ENCODE measurements around the gene RBBP8. TPM values are rescaled to one million over a fixed set of nuclear protein-coding genes. Genes with fewer than 3 reads are reported as not detected.
A peak's percentile ranks its signal among the peaks of the same experiment; 100 is the strongest.

RBBP8 gene
- total and polyA plus RNA-seq, 10 of the 15 experiments (the other 5 are each of a cell fraction or from before 2014, with no cell fraction given) = 46.2 to 82.3 (median 68.7) TPM

GRCh38 chr18:22943847-22944246, 10.7 kb downstream of the RBBP8 start (continued):
- TF ChIP-seq PBX3 (IDR thresholded peaks at IDR 0.05; ENCODE audit: insufficient replicate concordance, low read depth, low read length) = no peak

GRCh38 chr18:22946217-22946616, 13.1 kb downstream of the RBBP8 start:
- 21% methylated on average over 2 of the region's 2 CpGs for WGBS (ENCODE audit: insufficient coverage, insufficient replicate concordance, low lambda C conversion rate, missing lambda C conversion rate)
- RAD21 ChIA-PET (ENCODE audit: unreplicated experiment) = no interaction called here
- Histone ChIP-seq H3K4me3 (no peak overlapping the region), H3K27ac (ENCODE audit: control insufficient read depth, insufficient read depth) (no peak overlapping the region), H3K4me1 (ENCODE audit: control insufficient read depth, insufficient read depth, low read length) (peaks cover 4% of the 10 kb centered on the region; the same call in 1 of the 2 replicates), H2AFZ (ENCODE audit: control insufficient read depth, low read depth, low read length) (no peak overlapping the region; the same call in 1 of the 2 replicates), H3K9ac (ENCODE audit: control insufficient read depth, insufficient read depth, low read length) (no peak overlapping the region), H3K9me3 (replicated peaks; ENCODE audit: control insufficient read depth, insufficient read depth, low read length) (no peaks in the 10 kb centered on the region), H4K20me1 (ENCODE audit: control insufficient read depth, insufficient read depth) (no peaks in the 10 kb centered on the region), H3K36me3 (ENCODE audit: control insufficient read depth in 2 of 2, insufficient read depth in 2 of 2, low read length in 1 of 2) (peaks cover 2% of the 10 kb centered on the region in 2 experiments; a peak in 2 of 4 replicates), H3K4me2 (ENCODE audit: control insufficient read depth, insufficient read depth) (no peak overlapping the region), H3K79me2 (ENCODE audit: control insufficient read depth, insufficient read depth, low read length) (no peaks in the 10 kb centered on the region; the same call in 1 of the 2 replicates), H3K27me3 (replicated peaks in 1 of 2; ENCODE audit: control insufficient read depth in 2 of 2, insufficient read depth in 2 of 2, low read length in 1 of 2) (no peaks in the 10 kb centered on the region)
- TF ChIP-seq ZBTB4 (CRISPR knock-in tag; IDR thresholded peaks at IDR 0.05) = no peak
- no peak for TF ChIP-seq SRF (IDR thresholded peaks at IDR 0.05; ENCODE audit: low read depth in 2 of 2, low read length in 2 of 2)
- no peak for TF ChIP-seq NR2C1 (IDR thresholded peaks at IDR 0.05)
- TF ChIP-seq SPI1 (IDR thresholded peaks at IDR 0.05; ENCODE audit: borderline replicate concordance, insufficient read depth, low read depth, low read length) = no peak
- TF ChIP-seq RBBP5 (conservative IDR thresholded peaks at IDR 0.05) = no peak
- peak; percentile 47 for TF ChIP-seq JUNB (IDR thresholded peaks at IDR 0.05)
- POLR2A ChIA-PET = interaction anchor here (1.2 kb wide), 1 partner anchor 19 kb away, joined by 3 read pairs; no protein-coding TSS in a partner anchor
- CTCF ChIA-PET = interaction anchor here (1.6 kb wide), 1 partner anchor 11 kb away, joined by 8 read pairs; no protein-coding TSS in a partner anchor
- FAIRE-seq (peak; percentile 62), ATAC-seq (peak; percentile 83), DNase-seq (ENCODE audit: low read depth, low spot score) (no peak)
- in situ Hi-C loops (cut with MboI) (loop anchor here (25.0 kb wide), 1 partner anchor 1834 kb away; the partner anchor contains the start of gene ROCK1), intact Hi-C loops (cut with micrococcal nuclease; ENCODE audit: unreplicated experiment) (no loop called here)
- SMC1A ChIA-PET (ENCODE audit: uncharacterized antibody, unreplicated experiment) = interaction anchor here (1.0 to 2.3 kb wide), 3 partner anchors 16 to 466 kb away, joined by 3 to 11 read pairs (median 3); no protein-coding TSS in a partner anchor
- BruUV-seq (replicated peaks) = no TSS peak
